ENCODE data around the gene C1QTNF9.
A peak's percentile ranks its signal among the peaks of the same experiment; 100 is the strongest.
"Not testable (repeated sequence)": the region's sequence is repeated elsewhere in the genome, so short reads cannot be mapped to it uniquely, and the experiment has no call there.

The C1QTNF9 gene

DNA sequence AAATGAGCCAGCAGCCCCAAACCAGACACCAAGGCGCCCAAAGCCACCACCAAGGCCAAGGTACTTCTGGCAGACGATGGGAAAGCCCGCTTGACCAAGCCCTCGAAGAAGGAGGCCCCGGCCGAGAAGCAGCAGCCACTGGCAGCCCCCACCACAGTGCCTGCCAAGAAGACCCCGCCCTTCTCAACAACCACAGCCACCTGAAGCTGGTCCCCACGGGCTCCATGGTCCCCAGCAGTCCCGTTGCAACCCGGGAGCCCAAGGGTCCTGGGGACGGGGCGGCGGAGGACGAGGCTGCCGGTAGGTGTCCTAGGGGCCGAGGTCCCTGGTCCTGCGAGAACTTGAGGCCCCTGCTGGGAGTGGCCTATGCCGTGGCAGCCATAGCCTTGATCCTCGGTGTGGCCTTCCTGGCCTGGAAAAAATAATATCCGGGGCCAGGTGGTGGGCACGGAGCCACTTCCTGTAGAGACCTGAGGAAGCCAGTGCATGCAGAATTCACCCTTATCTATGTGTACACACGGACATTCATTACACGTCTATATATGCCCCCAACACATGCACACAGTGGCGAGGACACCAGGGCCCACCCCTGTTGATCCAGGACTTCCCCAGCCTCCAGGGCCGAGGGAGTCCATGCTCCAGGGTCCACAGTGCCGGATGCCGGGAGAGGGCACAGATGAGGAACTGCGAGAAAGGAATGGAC, 13.8 kb downstream of the C1QTNF9 start:
- no peak for DNase-seq

- no peak for DNase-seq
These were observed 14.3 kb downstream of the C1QTNF9 start for GRCh38 chr13:24323739-24324075.

- DNase-seq: not testable (repeated sequence)
These were observed 18.2 kb downstream of the C1QTNF9 start for GRCh38 chr13:24327598-24327997.

DNA sequence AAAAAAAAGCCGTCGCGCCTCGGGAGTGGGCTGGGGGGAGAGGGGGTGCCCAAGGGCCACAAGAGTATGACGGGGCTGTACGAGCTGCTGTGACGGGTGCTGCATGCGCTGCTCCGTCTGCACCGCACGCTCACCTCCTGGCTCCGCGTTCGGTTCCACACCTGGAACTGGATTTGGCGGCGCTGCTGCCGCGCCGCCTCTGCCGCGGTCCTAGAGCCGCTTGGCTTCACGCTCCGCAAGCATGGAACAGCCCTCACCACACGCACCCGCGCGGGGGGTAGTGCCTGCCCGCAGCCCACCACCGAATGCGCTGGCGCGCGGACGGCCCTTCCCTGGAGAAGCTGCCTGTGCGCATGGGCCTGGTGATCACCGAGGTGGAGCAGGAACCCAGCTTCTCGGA, 18.8 kb downstream of the C1QTNF9 start:
- no peak for DNase-seq

GRCh38 chr13:24338721-24339120, 29.3 kb downstream of the C1QTNF9 start:
- no peak for DNase-seq

DNA sequence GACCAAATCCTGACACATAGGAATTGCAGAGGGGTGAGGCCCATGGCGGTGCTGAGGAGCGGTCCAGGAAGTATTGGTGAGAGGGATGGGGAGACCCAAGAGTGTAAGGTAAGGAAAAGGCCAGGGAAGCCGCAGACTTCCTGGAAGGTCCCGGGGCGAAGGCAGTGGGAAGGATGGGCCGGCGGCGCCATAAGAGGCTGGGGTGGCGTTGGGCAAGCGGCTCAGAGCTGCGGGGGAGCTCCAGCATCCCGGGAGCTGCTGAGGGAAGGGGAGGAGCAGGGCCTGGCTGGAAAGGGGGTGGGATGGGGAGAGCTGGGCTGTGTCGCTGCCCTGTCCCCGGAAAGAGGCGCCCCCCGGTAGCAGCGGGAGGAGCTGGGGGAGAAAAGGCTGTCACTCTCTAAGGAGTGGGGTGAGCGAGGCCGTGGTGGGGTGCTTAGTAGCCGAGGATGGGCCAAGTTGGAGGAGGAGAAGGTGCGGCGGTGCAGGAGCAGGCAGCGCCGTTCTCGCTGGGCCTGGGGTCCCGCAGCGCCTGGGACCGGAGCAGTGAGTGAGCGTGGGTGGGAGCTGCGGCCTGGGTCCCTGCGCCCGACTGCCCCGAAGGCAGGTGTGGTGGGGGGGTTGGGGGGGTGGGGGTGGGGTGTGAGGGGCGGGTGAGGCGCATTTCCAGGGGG, 30.7 kb downstream of the C1QTNF9 start:
- DNase-seq: no peak

DNA sequence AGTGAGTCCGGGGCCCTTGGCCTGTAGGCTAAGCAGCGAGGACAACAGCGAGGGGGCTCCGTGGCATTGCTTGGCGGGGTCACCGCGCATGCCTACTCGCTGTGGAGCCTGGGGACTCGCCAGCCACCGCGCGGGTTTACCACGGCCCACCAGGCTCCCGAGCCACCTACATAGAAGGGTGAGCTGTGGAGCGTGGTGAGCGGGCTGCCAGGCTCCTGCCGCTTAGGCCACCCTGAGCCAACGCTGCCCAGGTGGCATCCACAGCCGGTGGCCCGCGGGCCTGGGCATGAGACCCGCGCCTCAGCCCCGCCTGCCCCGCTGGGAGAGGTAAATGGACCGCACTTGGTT, 31.2 kb downstream of the C1QTNF9 start:
- no peak for DNase-seq

- peak; percentile 9 for DNase-seq
These were observed 32.1 kb downstream of the C1QTNF9 start for GRCh38 chr13:24341439-24341838.

- DNase-seq: no peak
These were observed 39.0 kb downstream of the C1QTNF9 start for GRCh38 chr13:24348385-24348784.

DNA sequence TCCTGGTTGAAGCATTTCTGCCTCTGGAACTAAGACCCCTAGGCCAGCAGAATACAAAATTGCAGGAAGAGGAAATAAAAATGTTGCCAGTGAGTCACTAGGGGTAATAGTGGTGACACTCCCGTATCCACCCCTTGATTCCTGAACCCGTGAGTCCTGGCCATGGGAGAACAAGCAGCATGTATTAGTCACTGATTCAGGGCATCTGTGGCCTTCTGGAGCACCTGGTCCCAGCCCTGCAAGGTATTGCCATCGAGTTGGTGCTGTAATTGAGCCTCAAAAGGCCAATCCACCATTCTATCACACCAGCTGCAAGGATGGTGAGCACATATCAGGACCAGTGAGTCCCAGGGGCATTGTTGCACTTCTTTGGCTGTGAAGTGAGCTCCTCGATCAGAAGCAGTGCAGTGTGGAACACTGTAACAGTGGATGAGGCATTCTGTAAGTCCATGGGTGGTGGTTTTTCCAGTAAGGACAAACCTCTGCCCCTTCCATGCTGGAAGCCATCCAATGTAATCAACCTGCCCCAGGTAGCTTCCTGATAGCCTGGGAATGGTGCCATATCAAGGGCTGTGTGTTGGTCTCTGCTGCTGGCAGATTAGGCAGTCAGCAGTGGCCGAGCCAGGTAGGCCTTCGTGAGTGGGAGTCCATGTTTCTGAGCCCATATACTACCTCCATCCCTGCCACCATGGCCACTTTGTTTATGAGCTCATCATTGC, 39.6 kb downstream of the C1QTNF9 start:
- no peak for DNase-seq

DNA sequence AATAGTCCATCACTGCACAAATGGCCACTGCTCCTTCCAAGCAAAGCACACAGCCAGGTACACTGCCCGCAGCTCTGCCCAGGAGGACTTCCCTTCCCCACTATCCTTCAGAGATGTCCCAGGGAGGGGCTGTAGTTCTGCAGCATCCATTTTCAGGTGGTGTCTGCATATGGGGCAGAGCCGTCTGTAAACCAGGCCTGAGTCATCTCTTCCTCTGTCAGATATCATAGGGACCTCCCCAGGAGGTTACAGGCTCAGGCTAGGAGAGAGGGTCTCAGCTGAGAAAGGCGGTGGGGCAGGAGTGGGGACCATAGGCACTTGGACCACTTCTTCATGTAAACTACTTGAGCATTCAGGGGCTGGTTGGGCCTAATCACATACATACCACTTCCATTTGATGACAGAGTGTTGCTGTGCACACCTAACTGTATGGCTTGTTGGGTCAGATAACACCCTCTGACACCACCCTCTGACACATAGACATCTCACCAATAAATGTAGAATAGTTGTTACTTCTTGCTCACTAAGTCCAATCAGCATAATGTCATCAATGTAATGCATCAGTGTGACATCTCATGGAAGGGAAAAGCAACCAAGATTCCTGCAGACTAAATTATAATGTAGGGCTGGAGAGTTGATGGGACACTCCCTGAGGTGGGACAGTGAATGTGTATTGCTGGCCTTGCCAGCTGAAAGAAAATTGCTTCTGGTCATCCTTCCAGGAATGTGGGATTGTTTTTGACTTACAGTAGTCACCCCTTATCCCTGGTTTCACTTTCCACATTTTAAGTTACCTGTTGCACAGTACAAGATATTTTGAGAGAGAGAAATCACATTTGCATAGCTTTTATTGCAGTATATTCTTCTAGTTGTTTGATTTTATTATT, 40.6 kb downstream of the C1QTNF9 start:
- DNase-seq: not testable (repeated sequence)

GRCh38 chr13:24351423-24351822, 42.0 kb downstream of the C1QTNF9 start:
- DNase-seq: no peak

DNA sequence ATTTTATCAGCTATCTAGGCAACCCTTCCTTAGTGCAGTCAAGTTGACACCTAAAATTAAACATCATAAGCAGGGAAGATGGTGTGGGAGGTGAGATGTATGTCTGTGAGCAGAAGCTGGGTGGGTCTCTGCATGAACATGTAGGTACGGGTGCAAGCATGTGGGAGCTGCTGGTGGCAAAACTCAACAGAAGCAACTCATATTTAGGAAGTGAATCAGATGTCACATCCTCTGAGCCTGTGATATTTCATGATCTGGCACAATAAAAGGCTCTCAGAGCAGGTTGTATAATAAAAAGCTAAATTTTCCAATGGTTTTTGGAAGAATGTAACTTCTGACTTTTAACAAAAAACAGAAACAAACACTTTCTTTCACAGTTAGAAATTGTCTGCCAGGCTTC, 44.4 kb downstream of the C1QTNF9 start:
- no peak for DNase-seq

- no peak for DNase-seq
These were observed 45.7 kb downstream of the C1QTNF9 start for GRCh38 chr13:24355103-24355502.

DNA sequence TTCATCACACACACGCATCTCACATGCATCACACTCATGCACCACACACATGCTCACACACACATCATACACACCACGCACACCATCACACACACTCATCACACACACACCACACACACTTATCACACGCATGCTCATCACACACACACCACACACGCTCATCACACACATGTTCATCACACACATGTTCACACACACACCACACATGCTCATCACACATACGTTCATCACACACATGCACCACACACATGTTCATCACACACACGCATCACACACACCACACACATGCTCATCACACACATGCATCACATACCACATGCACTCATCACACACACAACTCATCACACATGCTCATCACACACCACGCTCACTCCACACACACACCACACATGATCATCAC, 46.9 kb downstream of the C1QTNF9 start:
- DNase-seq: no peak

- DNase-seq: no peak
These were observed 47.5 kb downstream of the C1QTNF9 start for GRCh38 chr13:24356837-24357236.

DNA sequence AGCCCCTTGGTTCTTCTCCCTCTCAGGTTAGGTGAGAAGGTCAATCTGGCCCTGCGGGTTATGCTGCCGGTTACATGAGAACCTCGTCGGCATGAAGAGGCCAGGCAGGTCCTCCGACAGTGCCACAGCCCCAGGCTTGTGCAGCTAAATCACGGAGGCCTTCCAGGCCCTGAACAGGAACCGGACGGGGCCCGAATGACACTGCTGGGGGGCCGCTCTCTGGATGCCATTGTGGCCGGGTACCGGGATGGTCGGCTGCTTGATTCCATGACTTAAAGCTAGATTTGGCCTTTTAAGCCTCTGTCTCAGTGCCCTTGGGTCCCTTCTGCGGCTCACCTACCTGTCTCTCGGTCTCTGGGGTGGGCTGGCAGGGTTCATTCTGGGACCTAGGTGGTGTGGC, 48.4 kb downstream of the C1QTNF9 start:
- DNase-seq: no peak

DNA sequence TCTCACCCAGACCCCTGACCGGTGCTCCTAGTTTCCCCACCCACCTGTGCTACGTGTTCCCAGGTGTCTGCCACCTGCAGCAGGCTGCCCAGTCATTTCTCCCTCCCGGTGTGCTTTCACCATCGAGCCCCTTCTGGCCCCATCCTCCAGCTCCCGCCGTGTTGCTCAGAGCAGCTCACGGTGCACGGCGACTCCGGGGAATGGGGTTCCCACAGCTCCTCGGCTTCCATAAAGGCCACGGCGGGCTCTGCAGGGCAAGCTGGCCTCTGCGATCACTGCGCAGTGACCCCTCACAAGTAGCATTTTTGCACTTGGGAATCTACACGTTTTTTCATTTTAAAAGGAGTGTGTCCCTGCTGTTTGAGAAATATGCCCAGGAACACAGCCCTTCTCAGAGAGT, 49.5 kb downstream of the C1QTNF9 start:
- DNase-seq: not testable (repeated sequence)

DNA sequence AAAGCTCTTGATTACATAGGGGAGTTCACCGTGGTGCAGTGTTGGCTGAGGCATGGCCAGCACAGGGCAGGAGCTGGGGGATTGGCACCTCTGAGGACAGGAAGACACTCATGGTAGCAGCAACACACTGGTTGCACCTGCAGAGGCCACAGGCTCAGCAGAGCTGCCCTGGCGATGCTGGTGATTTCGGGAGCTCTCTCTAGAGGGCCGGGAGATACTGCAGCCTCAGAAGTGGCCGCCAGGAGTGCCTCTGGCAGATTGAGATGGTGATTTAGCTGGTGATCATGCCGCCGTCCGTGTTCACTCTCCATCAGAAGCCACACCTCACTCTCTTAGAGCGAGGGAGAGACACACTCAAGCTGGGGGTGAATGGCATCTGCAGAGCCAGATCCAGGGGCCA, 49.9 kb downstream of the C1QTNF9 start:
- DNase-seq: not testable (repeated sequence)

GRCh38 chr13:24360106-24360505, 50.7 kb downstream of the C1QTNF9 start:
- DNase-seq: no peak

DNA sequence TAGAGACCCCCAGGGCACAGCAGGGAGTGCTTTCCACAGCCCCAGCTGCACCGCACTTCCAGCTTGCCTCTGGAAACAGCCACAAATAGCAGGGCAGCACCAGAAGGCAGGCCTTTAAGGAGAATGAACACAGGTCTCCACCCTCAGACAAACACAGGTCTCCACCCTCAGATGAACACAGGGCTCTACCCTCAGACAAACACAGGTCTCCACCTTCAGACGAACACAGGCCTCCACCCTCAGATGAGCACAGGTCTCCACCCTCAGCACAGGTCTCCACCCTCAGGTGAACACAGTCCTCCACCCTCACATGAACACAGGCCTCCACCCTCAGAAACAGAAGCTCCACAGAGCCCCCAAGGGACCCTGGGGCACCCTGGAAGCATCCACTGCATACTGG, 51.7 kb downstream of the C1QTNF9 start:
- no peak for DNase-seq

- no peak for DNase-seq
These were observed 52.5 kb downstream of the C1QTNF9 start for GRCh38 chr13:24361852-24362366.

DNA sequence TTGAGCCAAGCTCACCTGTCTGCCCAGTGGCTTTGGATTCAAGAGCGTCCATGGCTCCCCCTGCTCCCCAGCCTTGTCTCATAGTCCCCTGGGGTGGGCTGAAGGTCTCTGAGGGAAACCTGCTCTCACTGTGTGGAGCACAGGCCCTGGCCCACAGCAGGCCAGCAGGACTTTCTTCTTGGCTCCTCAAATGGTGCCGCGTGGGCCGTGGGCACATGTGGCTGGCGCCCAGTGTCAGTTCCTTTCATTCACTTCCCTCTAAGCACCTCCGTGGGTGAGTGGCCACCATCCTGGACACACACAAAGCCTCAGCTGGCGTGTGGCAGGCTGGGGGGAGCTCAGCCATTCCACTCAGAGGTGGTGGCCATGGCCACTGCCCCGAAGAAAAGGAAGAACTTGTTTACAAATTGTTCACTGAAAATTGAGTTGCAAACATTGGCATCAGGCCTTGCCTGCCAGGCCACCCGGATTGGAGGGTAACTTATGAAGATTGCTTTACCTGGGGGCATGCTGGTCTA, 53.1 kb downstream of the C1QTNF9 start:
- DNase-seq: no peak
